ENCODE measurements around the gene ATAD3A. TPM values are rescaled to one million over a fixed set of nuclear protein-coding genes. Genes with fewer than 3 reads are reported as not detected.
A peak's percentile ranks its signal among the peaks of the same experiment; 100 is the strongest.
"Not testable (repeated sequence)": the region's sequence is repeated elsewhere in the genome, so short reads cannot be mapped to it uniquely, and the experiment has no call there.

ATAD3A gene
- total and polyA plus RNA-seq, 9 of the 15 experiments (the other 6 are each of a cell fraction or from before 2014, with no cell fraction given): 0.10 to 173 (median 36.7) TPM

DNA sequence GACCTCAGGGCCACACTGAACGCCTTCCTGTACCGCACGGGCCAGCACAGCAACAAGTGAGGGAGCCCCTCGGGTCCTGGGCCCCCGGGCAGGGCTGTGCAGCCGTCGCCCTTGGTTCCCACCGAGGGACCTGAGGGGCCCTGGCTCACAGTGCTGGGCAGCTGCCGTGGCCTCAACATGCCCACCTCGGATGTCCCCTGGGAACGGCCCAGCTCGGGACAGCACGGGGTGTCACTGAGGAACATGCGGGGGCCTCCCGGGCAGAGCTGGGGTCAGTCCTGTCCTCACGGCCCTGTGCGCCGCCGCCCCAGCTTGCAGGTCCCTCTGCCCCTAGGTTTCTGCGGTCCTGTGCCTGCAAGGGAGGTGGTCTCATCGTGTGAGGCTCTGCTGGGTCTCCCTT is 14.5 kb downstream of the ATAD3A start:
- CTCF ChIA-PET (ENCODE audit: low intra/inter-chr PET ratio); H3K4me2 ChIP-seq (ENCODE audit: insufficient read depth, low read length); H4K20me1 ChIP-seq (replicated peaks; ENCODE audit: control insufficient read depth, insufficient read depth, low read length); DNase-seq (ENCODE audit: extremely low read depth in 1 of 4, low spot score in 3 of 4); H3K79me2 ChIP-seq (ENCODE audit: control insufficient read depth, insufficient read depth, low read length); POLR2A ChIA-PET; H3K4me1 ChIP-seq (replicated peaks in 1 of 2; ENCODE audit: control insufficient read depth in 2 of 2, insufficient read depth in 2 of 2, low read length in 2 of 2); H2AFZ ChIP-seq (ENCODE audit: low read depth, low read length); in situ Hi-C loops (cut with MboI); intact Hi-C loops (cut with micrococcal nuclease); BruUV-seq (replicated peaks); H3K9ac ChIP-seq (ENCODE audit: insufficient read depth in 1 of 2, low read depth in 2 of 2, low read length in 2 of 2); H3K27ac ChIP-seq (ENCODE audit: extremely low read depth, low read depth, low read length); H3K27me3 ChIP-seq (ENCODE audit: control insufficient read depth in 2 of 2, insufficient read depth in 2 of 2, low read length in 2 of 2); FAIRE-seq; ATAC-seq; H3K9me1 ChIP-seq (ENCODE audit: control insufficient read depth, insufficient read depth, low read length); H3K4me3 ChIP-seq: not testable (repeated sequence)
- 0 out of 2 replicates have a peak, but pooled peaks have one; percentile 23 for TF ChIP-seq POLR2G (IDR thresholded peaks at IDR 0.05; ENCODE audit: low read depth, low read length)
- H3K9me3 ChIP-seq (replicated peaks; ENCODE audit: control insufficient read depth, insufficient read depth, low read depth, low read length): peaks cover 18% of the 10 kb centered on the region
- H3K36me3 ChIP-seq (ENCODE audit: control insufficient read depth, insufficient read depth, low read length): peaks cover 72% of the 10 kb centered on the region; the same call in 2 of the 3 replicates
- 94% methylated on average over 5 of the region's 21 CpGs for WGBS (ENCODE audit: insufficient coverage, low coverage, missing lambda C conversion rate)

DNA sequence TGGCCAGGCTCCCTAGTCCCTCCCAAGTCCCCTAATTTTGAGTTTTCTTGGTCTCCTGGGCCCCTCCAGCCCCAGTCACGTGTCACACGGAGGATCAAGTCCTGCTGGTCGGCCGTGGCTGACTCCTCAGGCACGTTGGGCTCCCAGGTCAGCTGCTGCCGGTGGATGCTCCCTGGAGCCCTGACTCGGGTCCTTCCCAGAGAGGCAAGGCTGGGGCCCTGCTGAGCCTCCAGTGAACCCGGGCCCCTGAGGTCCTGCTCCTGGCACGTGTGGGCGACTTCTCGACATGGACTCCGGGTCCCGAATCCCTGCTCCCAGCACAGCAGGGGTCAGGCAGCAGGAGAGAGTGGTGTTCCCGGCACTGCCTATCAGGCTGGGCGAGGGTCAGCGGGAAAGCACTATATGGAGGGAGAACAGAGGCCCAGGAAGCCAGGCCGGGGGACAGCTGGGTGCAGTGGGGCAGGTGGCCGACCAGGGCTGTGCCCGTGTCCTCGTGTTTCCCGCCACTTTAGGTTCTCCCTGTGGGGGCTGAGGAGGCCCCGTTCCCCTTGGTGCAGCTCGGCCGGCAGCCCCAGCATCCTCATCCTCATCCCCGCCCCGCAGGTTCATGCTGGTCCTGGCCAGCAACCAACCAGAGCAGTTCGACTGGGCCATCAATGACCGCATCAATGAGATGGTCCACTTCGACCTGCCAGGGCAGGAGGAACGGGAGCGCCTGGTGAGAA is 15.3 kb downstream of the ATAD3A start:
- ATAC-seq: no peak
- FAIRE-seq: no peak
- peak in 1 of 4 experiments; percentile 9 for DNase-seq (ENCODE audit: extremely low read depth in 1 of 4, low spot score in 3 of 4)
- intact Hi-C loops (cut with micrococcal nuclease): no loop called here
- BruUV-seq (replicated peaks): no TSS peak
- Histone ChIP-seq H3K4me1 (replicated peaks in 1 of 2; ENCODE audit: control insufficient read depth in 2 of 2, insufficient read depth in 2 of 2, low read length in 2 of 2) (no peaks in the 10 kb centered on the region; a peak in 2 of 5 replicates), H2AFZ (ENCODE audit: low read depth, low read length) (no peak overlapping the region), H3K36me3 (ENCODE audit: control insufficient read depth, insufficient read depth, low read length) (peaks cover 69% of the 10 kb centered on the region; the same call in 2 of the 3 replicates), H3K9me3 (replicated peaks; ENCODE audit: control insufficient read depth, insufficient read depth, low read depth, low read length) (peaks cover 20% of the 10 kb centered on the region), H3K27me3 (ENCODE audit: control insufficient read depth in 2 of 2, insufficient read depth in 2 of 2, low read length in 2 of 2) (no peaks in the 10 kb centered on the region), H3K4me2 (ENCODE audit: insufficient read depth, low read length) (no peak overlapping the region), H3K9me1 (ENCODE audit: control insufficient read depth, insufficient read depth, low read length) (no peaks in the 10 kb centered on the region), H3K79me2 (ENCODE audit: control insufficient read depth, insufficient read depth, low read length) (no peaks in the 10 kb centered on the region), H3K9ac (ENCODE audit: insufficient read depth in 1 of 2, low read depth in 2 of 2, low read length in 2 of 2) (no peak overlapping the region; a peak in 1 of 4 replicates), H3K27ac (ENCODE audit: extremely low read depth, low read depth, low read length) (no peak overlapping the region), H3K4me3 (no peak overlapping the region), H4K20me1 (replicated peaks; ENCODE audit: control insufficient read depth, insufficient read depth, low read length) (no peaks in the 10 kb centered on the region)
- CTCF ChIA-PET (ENCODE audit: low intra/inter-chr PET ratio): no interaction called here
- POLR2A ChIA-PET: no interaction called here
- WGBS (ENCODE audit: insufficient coverage, low coverage, missing lambda C conversion rate): 96% methylated on average over 28 of the region's 31 CpGs
- in situ Hi-C loops (cut with MboI): no loop called here
- no peak for TF ChIP-seq EHMT2 (IDR thresholded peaks at IDR 0.05)
- no peak for TF ChIP-seq TBL1XR1 (IDR thresholded peaks at IDR 0.05; ENCODE audit: low read length in 2 of 2)
- TF ChIP-seq ZNF324 (CRISPR knock-in tag; IDR thresholded peaks at IDR 0.05): no peak
- TF ChIP-seq IRF9 (tag; IDR thresholded peaks at IDR 0.05): no peak
- no peak for TF ChIP-seq PRPF4 (IDR thresholded peaks at IDR 0.05; ENCODE audit: insufficient read depth, low read depth, low read length, poor library complexity, severe bottlenecking)
- TF ChIP-seq E2F6 (IDR thresholded peaks at IDR 0.05; ENCODE audit: borderline replicate concordance in 1 of 2, extremely low read depth in 1 of 2, insufficient read depth in 1 of 2, insufficient read length in 1 of 2, low read depth in 1 of 2, low read length in 1 of 2, poor library complexity in 1 of 2, severe bottlenecking in 1 of 2): peak in 1 of 2 experiments; percentile 57
- TF ChIP-seq PHB2 (IDR thresholded peaks at IDR 0.05; ENCODE audit: low read depth): no peak
- no peak for TF ChIP-seq NELFE (IDR thresholded peaks at IDR 0.05; ENCODE audit: insufficient read depth, insufficient read length)
- TF ChIP-seq PTTG1 (tag; IDR thresholded peaks at IDR 0.05; ENCODE audit: low read depth): no peak

Data from K562 (cell line).